HG02759 (cell line): Measurements from ENCODE around the gene CEMIP.

Experiments
- ATAC-seq: cut with Tn5 transposase; IDR thresholded peaks from one replicate; pipeline ENCODE4 v1.9.1; 2021; ENCODE audit warnings: mild to moderate bottlenecking, moderate library complexity; ENCODE audit not compliant: unreplicated experiment

The CEMIP gene

GRCh38 chr15:80817901-80818300 lies 38.7 kb downstream of the CEMIP start:
- ATAC-seq: no peak

- ATAC-seq: no peak
Observed at GRCh38 chr15:80819001-80819400, 39.8 kb downstream of the CEMIP start.

- no peak for ATAC-seq
Observed at GRCh38 chr15:80820092-80820491, 40.9 kb downstream of the CEMIP start.

- ATAC-seq: no peak
Observed at GRCh38 chr15:80822256-80822655, 43.1 kb downstream of the CEMIP start.

- no peak for ATAC-seq
Observed at GRCh38 chr15:80822676-80823075, 43.5 kb downstream of the CEMIP start.

GRCh38 chr15:80823120-80823519 lies 44.0 kb downstream of the CEMIP start:
- no peak for ATAC-seq

- no peak for ATAC-seq
Observed at GRCh38 chr15:80823995-80824394, 44.8 kb downstream of the CEMIP start.

GRCh38 chr15:80825361-80826030 lies 46.3 kb downstream of the CEMIP start:
- no peak for ATAC-seq

GRCh38 chr15:80828796-80829195 lies 49.6 kb downstream of the CEMIP start:
- ATAC-seq: no peak

- no peak for ATAC-seq
Observed at GRCh38 chr15:80830677-80831076, 51.5 kb downstream of the CEMIP start.

- no peak for ATAC-seq
Observed at GRCh38 chr15:80831192-80831591, 52.0 kb downstream of the CEMIP start.

- no peak for ATAC-seq
Observed at GRCh38 chr15:80831606-80832224, 52.5 kb downstream of the CEMIP start.

- no peak for ATAC-seq
Observed at GRCh38 chr15:80832686-80833085, 53.5 kb downstream of the CEMIP start.

- ATAC-seq: no peak
Observed at GRCh38 chr15:80834402-80834801, 55.2 kb downstream of the CEMIP start.

- no peak for ATAC-seq
Observed at GRCh38 chr15:80834906-80835305, 55.7 kb downstream of the CEMIP start.

GRCh38 chr15:80835336-80835735 lies 56.2 kb downstream of the CEMIP start:
- ATAC-seq: no peak

- no peak for ATAC-seq
Observed at GRCh38 chr15:80836223-80836622, 57.1 kb downstream of the CEMIP start.

GRCh38 chr15:80837006-80837405 lies 57.8 kb downstream of the CEMIP start:
- no peak for ATAC-seq

GRCh38 chr15:80838012-80838411 lies 58.8 kb downstream of the CEMIP start:
- no peak for ATAC-seq

GRCh38 chr15:80838666-80839065 lies 59.5 kb downstream of the CEMIP start:
- no peak for ATAC-seq

- no peak for ATAC-seq
Observed at GRCh38 chr15:80839764-80840130, 60.6 kb downstream of the CEMIP start.

GRCh38 chr15:80840182-80841130 lies 61.3 kb downstream of the CEMIP start:
- ATAC-seq: no peak
